ENCODE results near the gene CSNK1D.

CSNK1D gene

GRCh38 chr17:82292251-82293154, 19.0 kb upstream of the CSNK1D start:
- peaks cover 13% of the 10 kb centered on the region for H3F3A ChIP-seq (ENCODE audit: control insufficient read depth, insufficient read depth)
- no peaks in the 10 kb centered on the region for H4K20me1 ChIP-seq (ENCODE audit: control insufficient read depth, insufficient read depth, low read depth, low read length)
- peaks cover 25% of the 10 kb centered on the region for H3K4me1 ChIP-seq (ENCODE audit: control insufficient read depth, low read length)
- peaks cover 8% of the 10 kb centered on the region for H3K79me2 ChIP-seq (ENCODE audit: control insufficient read depth, low read length)
- no peaks in the 10 kb centered on the region for H3K9me2 ChIP-seq (replicated peaks; ENCODE audit: control insufficient read depth, low read length)
- H3K27me3 ChIP-seq (ENCODE audit: control insufficient read depth, low read length), result no peaks in the 10 kb centered on the region; the same call in 1 of the 2 replicates
- H3K36me3 ChIP-seq (ENCODE audit: control insufficient read depth, low read length), result no peaks in the 10 kb centered on the region
- peak overlapping the region; percentile 74 for H3K4me3 ChIP-seq (ENCODE audit: low read length)
- H3K9me3 ChIP-seq (ENCODE audit: control insufficient read depth, insufficient read depth, low read length), result no peaks in the 10 kb centered on the region
- H3K4me2 ChIP-seq (ENCODE audit: low read length), result peak overlapping the region; percentile 67
- TF ChIP-seq, protein P1, sequence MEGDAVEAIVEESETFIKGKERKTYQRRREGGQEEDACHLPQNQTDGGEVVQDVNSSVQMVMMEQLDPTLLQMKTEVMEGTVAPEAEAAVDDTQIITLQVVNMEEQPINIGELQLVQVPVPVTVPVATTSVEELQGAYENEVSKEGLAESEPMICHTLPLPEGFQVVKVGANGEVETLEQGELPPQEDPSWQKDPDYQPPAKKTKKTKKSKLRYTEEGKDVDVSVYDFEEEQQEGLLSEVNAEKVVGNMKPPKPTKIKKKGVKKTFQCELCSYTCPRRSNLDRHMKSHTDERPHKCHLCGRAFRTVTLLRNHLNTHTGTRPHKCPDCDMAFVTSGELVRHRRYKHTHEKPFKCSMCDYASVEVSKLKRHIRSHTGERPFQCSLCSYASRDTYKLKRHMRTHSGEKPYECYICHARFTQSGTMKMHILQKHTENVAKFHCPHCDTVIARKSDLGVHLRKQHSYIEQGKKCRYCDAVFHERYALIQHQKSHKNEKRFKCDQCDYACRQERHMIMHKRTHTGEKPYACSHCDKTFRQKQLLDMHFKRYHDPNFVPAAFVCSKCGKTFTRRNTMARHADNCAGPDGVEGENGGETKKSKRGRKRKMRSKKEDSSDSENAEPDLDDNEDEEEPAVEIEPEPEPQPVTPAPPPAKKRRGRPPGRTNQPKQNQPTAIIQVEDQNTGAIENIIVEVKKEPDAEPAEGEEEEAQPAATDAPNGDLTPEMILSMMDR (IDR thresholded peaks at IDR 0.05; ENCODE audit: low read depth, low read length, poor library complexity, severe bottlenecking), result no peak
- TF ChIP-seq EZH2phosphoT487 (IDR thresholded peaks at IDR 0.05; ENCODE audit: borderline replicate concordance, low read length), result no peak
- H3K27ac ChIP-seq (ENCODE audit: low read depth, low read length), result peak overlapping the region; percentile 68

DNA sequence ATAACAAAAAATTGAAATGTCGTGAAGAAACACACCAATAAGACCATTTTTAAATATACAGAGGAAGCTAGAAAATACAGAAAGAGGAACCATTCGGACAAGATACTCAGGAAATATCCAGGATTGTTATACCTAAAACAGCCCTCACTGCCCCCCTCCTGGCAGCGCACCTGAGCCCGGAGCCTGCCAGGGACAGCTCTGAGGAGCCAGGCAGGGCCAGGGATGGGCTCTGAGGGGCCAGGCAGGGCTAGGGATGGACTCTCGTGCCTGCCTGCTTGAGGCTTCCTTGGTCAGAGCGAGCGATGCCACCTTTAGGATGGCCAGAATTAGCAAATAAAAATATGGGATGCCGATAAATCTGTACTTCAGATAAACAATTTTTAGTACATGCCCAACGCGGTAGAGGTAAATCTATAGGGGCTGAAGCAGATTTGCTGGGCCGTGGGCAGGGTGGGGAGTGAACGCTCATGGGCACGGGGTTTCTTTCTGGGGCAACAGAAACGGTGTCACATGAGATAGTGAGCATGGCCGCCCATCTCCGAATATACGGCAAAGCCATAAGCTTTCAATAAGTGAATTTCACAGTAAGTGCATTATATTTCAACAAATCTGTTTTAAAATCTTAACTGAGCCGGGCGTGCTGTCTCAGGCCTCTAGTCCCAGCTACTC, 18.2 kb upstream of the CSNK1D start:
- peak overlapping the region; percentile 74 for H3K4me3 ChIP-seq (ENCODE audit: low read length)
- H4K20me1 ChIP-seq (ENCODE audit: control insufficient read depth, insufficient read depth, low read depth, low read length), result no peaks in the 10 kb centered on the region
- no peaks in the 10 kb centered on the region for H3K36me3 ChIP-seq (ENCODE audit: control insufficient read depth, low read length)
- no peaks in the 10 kb centered on the region for H3K9me3 ChIP-seq (ENCODE audit: control insufficient read depth, insufficient read depth, low read length)
- H3K79me2 ChIP-seq (ENCODE audit: control insufficient read depth, low read length), result peaks cover 8% of the 10 kb centered on the region
- peak overlapping the region; percentile 67 for H3K4me2 ChIP-seq (ENCODE audit: low read length)
- H3F3A ChIP-seq (ENCODE audit: control insufficient read depth, insufficient read depth), result peaks cover 8% of the 10 kb centered on the region
- H3K4me1 ChIP-seq (ENCODE audit: control insufficient read depth, low read length), result peaks cover 17% of the 10 kb centered on the region
- no peaks in the 10 kb centered on the region for H3K9me2 ChIP-seq (replicated peaks; ENCODE audit: control insufficient read depth, low read length)
- peak overlapping the region; percentile 68 for H3K27ac ChIP-seq (ENCODE audit: low read depth, low read length)
- H3K27me3 ChIP-seq (ENCODE audit: control insufficient read depth, low read length), result peaks cover 7% of the 10 kb centered on the region; the same call in 1 of the 2 replicates
- TF ChIP-seq, protein P1 (IDR thresholded peaks at IDR 0.05; ENCODE audit: low read depth, low read length, poor library complexity, severe bottlenecking), result no peak
- no peak for TF ChIP-seq EZH2phosphoT487 (IDR thresholded peaks at IDR 0.05; ENCODE audit: borderline replicate concordance, low read length)

GRCh38 chr17:82287868-82288801, 14.6 kb upstream of the CSNK1D start:
- no peak overlapping the region for H3K4me2 ChIP-seq (ENCODE audit: low read length)
- no peak overlapping the region for H3K4me3 ChIP-seq (ENCODE audit: low read length)
- no peak overlapping the region for H3K27ac ChIP-seq (ENCODE audit: low read depth, low read length)

More at GRCh38 chr17:82287868-82288801, 14.6 kb upstream of the CSNK1D start:
- Histone ChIP-seq H3K9me2 (replicated peaks; ENCODE audit: control insufficient read depth, low read length) (no peaks in the 10 kb centered on the region), H3K27me3 (ENCODE audit: control insufficient read depth, low read length) (peaks cover 22% of the 10 kb centered on the region), H3F3A (ENCODE audit: control insufficient read depth, insufficient read depth) (no peaks in the 10 kb centered on the region), H3K4me1 (ENCODE audit: control insufficient read depth, low read length) (peaks cover 7% of the 10 kb centered on the region), H3K9me3 (ENCODE audit: control insufficient read depth, insufficient read depth, low read length) (no peaks in the 10 kb centered on the region), H3K79me2 (ENCODE audit: control insufficient read depth, low read length) (peaks cover 8% of the 10 kb centered on the region), H3K36me3 (ENCODE audit: control insufficient read depth, low read length) (no peaks in the 10 kb centered on the region), H4K20me1 (ENCODE audit: control insufficient read depth, insufficient read depth, low read depth, low read length) (no peaks in the 10 kb centered on the region)
- TF ChIP-seq, protein P1 (IDR thresholded peaks at IDR 0.05; ENCODE audit: low read depth, low read length, poor library complexity, severe bottlenecking), result no peak
- TF ChIP-seq EZH2phosphoT487 (IDR thresholded peaks at IDR 0.05; ENCODE audit: borderline replicate concordance, low read length), result no peak
